Skin of body (tissue), 2 donors: Measurements from ENCODE around the gene GRIP1. TPM values are rescaled to one million over a fixed set of nuclear protein-coding genes. Genes with fewer than 3 reads are reported as not detected.

ENCODE experiments used
- DNase-seq: peaks from one replicate; lab custom pipeline; 2025; lab: John Stamatoyannopoulos, UW
- total RNA-seq: library from RNA; depleted of rRNA; stranded (reverse); fragments of >200 nt; gene quantifications from one replicate; pipeline ENCODE4 v1.2.3, GENCODE V29; 2014

GRIP1 gene
- total RNA-seq, 1 donor from 2014 or later = 6.4 TPM

DNA sequence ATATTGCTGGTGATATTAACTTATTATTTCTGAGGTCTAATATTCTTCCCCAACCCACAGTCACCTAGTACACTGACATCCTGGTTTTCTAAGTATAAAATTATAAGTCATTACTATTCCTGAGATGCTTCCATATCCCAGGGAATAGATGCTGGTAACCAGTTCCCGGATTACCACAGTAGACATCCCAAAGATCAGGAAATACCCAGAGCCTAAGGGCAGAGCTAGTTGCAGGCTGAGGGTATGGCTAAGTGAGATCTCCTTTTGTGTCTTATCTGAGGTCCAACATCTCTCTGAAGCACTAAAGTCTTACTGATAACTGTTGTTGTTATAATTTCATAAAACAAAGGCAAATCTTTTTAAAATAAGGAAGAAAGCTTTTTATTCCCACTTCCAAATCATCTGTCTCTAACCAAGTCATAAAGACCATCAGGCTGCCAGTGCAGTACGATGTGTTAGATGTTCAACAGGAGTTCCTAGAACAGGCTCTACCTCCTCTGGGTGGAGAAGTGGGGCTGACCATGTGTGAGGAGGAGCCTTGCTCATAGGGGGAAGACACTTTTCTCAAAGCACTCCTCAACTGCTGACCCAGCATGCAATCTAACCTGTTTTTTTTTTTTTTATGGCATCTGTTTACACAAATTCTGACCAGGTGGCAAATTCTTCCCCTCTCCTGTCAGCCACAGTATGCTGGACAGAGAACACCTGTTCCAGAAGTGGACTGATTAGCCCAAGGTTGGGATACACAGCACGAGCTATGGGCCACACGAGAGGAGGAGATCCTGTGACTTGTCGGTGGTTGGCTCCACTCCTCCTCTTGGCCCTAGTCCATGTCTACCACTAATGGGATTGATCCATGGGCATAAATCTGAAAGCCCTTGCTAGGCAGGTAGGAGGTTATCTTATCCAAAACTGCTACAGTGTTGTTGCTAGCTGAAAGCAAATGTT is 16.1 kb upstream of the GRIP1 start:
- no peak for DNase-seq

DNA sequence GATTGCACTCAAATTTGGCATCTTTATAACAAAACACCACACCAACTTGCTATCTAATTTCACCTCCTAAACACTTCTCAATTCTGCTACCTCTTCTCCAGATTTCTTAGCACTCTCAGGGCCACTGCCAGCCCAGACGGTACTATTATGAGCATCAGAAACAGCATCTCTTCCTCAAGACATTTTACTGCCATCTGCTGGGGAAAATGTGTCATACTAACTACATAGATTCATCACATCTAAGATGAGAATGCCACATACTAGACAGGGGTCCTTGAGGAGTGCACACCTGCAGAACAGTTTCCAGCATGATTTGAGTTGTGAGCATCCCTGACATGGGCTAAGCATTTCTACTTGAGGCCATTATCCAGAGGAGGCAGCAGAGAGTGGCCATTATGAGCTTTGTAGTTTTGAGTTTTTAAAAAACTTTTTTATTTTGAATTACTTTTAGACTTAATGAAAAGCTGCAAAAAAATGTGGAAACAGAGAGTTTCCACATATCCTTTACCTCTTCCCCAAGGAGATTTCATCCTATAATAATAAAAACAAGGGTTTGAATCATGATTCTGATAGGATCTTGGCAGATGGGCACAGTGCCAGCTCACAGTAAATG is 15.1 kb upstream of the GRIP1 start:
- DNase-seq = peak; percentile 52

DNA sequence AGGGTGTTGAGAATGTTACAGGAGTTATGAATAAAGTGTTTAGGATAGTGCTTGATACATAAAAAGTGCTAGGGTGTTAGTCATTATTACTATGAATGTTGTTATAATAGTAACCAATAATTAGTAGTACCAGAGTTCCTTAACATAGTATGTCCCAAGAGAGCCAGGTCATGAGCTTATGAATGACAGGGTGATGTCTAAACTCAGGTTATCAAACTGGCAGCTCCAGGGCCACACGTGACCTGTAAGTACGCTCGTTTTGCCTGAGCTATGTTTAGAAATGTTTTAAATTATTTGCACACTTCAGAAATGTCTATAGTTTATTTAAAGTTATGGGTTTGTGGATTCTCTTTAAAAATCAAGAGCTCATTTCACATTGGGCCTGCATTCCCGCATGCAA is 14.1 kb upstream of the GRIP1 start:
- no peak for DNase-seq

DNA sequence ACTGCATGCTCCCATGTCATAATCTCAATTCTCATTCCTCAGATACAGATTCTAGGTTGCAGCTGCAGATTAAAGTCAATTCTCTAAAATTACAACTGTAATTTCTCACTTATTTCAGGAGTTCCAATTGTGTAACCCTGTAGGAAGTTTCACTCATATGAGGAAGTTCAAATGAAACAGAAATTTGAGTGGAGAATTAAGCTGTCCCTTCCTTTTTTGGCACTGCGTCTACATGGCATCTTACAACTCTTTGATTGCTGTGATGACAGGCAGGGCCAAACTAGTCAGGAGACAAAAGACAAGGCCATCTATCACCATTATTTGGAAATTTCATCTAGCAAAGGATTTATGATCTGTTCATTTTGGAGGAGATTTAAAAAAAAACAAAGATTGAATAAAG is 13.3 kb upstream of the GRIP1 start:
- DNase-seq = no peak

DNA sequence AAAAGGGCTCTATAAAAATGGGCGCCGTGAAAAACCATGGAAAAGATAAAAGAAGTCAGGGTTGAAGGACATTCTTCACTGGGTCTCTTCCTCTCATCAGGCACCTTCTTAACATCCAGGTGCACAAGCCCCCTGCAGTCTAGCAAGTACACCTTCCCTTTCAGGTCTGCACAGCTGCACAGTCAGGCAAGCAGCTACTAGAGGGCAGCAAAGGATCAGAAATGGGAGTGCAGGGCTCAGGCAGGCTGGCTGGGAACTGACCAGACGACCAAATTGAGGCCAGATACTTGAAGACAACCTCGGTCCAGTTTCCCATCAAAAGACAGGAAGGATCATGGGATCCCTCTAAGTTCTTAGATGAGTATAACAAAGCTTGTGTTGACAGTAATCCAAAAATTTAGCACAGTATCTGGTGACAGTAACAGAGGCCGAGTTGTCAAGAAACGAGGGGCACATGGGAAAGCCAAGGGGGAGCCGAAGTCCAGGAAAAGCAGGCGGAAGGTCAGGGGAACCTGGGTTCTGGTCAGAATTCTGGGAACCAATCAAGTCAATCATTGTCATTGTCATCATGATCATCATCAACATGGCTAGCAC is 10.1 kb upstream of the GRIP1 start:
- DNase-seq = no peak

DNA sequence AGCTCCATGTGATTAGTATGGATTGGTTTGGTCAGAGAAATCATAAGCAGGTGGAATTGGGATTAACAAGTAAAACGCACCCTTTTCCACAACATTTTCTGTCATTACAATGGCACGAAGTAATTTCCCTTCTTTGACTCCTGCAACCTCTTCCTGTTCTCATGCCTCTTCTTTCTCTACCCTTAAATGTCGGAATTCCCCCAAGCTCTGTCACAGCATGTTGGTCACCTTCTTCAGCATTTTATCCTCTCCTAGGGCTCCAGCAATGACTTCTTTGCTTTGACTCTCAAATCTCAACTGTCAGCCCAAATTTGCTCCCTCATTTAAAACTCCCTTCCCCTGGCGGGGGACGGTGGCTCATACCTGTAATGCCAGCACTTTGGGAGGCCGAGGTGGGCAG is 5.3 kb upstream of the GRIP1 start:
- DNase-seq = no peak

DNA sequence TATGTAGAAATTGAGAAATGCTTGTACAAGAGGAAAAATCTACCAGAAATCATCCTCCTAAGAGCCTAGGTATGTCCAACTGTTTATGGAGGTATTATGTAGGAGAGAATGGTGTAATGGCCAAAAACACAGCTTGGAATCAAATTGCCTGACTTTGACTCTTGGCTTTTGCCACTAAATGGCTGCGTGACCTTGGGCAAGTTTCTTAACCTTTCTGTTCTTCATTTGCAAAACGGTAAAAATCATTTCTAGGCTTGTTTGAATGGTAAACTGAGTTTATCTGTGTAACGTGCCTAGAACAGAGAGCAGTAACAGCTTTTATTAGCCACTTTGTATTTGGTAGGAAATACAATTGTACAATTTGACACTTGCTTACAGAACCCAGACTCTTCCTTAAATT is 4.9 kb upstream of the GRIP1 start:
- DNase-seq = no peak

DNA sequence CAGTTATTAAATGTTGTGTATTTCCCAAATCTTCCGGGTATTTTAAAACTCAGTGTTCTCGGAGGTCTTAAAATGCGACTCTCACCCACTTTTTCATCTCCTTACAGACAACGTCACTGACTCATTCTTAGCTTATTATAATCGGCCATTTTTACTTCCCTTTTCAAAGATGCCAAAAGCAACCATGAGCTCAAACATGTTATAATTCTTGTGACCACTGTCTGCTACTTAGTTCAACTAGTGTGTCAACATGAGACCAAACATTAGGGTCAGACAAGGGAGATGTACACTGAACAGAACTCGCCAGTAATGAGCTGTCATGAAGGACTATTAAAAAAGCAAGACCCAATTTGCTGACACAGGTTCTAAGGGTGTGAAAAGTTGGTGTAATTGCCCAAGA is 4.2 kb upstream of the GRIP1 start:
- DNase-seq = no peak

DNA sequence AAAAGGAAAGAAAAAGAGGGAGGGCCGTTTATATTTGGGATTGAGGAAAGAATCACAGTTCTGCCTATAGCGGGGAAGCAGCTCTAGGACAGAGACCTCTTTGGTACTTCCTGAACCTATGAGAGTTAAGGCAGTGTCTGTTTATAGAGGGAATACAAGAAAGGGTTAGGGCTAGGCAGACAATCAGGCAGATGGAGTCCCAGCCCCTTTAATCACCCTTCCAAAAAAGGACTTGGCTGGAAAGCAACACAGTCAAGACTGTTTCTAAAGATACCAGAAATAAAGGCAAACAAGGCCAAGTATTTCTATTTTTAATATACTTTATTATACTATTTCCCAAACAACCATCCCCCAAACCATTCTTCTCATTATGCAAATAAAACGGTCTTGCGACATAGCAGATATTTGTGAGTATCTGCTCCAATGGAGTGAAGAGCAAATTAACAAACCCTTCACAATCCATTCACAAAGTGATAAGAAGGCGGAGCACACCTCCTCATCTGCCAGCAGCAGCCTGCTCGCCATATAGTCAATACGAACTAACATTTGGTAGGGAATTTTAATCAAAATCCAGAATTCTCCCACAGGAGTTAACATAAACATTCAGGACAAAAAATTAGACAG is 697 bp upstream of the GRIP1 start:
- DNase-seq = peak; percentile 7

DNA sequence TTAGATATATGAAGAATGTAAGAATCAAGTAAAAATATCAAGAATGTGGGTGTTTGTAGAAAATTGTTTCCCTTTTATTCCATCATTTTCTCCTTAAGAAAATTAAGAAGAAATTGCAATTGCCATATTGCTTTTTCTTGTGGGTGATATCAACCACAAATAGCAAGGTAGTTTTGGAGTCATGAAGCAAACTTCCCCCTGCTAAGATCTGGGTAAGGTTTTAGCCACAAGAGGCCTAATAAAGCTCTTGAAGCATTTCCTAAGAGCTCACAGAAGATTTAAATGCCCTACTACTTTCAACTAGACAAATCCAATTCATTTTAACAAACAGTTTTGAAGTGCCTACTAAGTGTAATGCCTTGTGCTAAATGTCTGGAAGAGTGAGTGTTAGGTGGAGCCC is 2.6 kb downstream of the GRIP1 start:
- no peak for DNase-seq

DNA sequence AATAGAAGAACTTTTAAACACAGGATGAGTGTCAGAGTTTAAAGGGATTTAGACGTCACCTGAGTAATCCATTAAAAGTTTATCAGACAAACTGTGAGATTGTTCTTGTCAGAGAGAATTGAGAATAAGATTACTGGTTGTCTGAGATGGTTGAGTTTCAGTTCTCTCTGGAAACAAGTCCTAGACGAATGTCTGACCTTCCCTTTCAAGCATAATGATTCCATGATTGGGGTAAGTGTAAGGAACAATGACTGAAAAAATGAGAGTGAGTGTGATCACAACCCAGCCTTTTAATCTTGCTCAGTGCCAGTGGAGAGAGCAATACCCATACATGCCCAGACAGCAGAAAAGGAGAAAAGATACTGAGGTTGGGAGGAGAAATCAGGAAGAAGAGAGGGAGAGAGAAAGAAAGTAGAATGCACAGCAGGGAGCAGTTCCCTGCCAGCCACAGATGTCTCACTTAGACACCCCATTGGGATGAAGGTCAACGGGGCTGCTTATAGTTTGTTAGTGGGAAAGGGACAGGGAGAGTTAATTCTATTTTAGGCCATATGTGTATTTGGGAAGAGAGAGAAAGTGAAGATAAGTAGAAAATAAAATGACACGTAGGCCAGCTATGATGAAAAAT is 4.3 kb downstream of the GRIP1 start:
- DNase-seq = no peak

DNA sequence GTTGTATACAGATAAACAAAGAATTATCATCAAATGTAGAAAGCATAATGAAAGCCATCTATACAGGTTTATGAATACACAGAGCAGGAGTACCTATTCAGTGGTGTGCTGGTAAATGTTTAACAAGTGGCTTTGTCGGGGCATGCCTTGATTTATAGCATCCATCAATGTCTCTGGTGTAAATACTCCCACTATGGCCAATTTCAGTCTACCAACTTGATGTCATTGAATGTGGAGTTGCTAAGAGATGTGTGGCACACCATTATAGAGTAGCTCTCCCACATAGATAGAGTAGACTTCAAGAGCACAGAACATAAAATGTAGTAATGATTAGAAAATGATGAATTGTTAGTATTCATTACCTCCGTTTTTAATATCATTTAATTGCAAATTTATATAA is 9.3 kb downstream of the GRIP1 start:
- DNase-seq = no peak

DNA sequence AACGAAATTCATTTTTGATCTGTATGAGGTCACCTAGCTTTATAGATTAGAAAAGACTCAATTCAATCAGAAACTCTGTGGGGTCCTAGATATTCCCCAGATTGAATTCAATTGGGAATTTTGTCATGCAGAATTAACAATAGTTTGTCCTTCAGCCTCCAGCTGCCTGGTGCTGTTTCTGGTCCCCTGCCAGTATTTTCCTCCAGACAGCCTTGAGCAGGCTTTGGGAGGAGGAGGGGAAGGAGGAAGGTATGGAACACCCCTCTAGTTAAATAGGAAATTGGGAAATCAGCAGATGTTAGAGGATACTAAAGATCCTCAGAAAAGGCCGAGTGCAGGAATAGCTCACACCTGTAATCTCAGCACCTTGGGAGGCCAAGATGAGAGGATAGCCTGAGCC is 10.6 kb downstream of the GRIP1 start:
- DNase-seq = no peak

DNA sequence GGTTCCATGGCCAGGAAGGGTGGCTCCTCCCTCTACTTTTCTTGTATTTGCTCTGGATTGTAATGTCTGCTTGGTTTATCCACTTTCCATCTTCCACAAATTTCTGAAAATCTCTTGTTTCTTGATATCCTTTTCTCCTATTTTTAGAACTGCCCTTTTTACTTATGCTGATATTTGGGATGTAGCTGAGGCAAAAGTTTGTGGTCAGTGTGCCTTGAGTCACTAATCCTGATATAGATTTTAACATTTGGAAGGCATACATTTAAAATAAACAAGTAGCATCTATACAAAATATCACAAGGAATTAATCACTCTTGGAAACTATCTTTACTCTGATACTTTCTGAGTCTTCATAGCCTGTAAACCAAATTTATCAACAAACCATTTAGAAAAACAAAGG is 11.0 kb downstream of the GRIP1 start:
- no peak for DNase-seq

DNA sequence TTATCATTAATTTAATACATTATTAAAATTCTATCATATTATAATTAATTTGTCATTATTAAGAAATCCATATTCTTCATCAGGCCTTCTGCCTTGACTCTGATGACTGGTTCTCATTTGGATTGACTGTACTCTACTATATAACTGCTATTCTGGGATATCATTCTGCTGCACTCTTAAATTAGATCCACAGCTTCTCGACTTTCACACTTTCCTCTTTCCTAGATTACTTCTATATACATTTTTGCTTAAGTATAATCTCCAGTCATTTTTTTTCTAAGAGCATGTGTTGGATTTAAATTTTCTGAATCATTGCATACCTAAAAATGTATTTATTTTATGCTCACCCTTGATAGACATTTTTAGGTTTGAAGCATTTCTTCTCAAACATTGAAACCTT is 12.4 kb downstream of the GRIP1 start:
- DNase-seq = no peak

DNA sequence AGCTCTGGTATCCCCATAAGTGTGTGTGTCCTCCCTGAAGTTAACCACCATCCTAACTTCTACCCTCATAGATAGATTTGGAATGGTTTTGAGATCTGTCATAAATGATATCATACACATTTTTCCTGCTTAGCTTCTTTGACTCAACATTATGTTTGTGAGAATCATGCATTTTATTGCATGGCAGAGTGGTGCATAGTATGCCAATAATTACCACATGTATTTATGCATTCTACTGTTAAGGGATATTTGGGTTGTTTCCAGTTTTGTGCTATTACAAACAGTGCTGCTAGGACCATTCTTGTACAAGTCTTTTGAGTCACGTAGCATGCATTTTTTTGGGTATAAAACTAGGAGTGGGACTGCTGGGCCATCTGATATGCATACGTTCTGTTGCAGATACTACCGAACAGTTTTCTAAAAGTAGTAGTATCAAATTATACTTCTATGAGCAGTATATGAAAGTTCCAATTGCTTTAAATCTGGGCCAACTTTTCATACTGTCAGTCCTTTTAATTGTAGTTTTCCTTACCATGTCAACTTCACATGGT is 13.4 kb downstream of the GRIP1 start:
- no peak for DNase-seq

DNA sequence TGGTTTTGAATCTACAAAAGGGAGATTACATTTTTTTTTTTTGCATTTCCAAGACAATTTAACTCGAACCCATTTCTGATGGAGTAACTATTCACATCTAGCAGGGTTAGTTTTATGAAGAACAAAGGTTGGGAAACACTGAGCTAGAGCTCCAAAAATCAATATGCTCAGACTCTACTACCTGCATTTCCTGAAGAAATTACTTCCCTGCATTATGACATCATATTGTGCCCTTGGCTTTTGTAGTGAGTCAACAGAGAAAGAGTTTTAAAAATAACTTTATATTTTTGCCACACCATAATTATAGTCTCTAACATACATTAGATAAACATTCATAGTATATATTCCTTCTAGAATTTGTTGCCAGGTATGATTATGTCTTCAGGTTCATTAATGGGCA is 14.8 kb downstream of the GRIP1 start:
- no peak for DNase-seq

DNA sequence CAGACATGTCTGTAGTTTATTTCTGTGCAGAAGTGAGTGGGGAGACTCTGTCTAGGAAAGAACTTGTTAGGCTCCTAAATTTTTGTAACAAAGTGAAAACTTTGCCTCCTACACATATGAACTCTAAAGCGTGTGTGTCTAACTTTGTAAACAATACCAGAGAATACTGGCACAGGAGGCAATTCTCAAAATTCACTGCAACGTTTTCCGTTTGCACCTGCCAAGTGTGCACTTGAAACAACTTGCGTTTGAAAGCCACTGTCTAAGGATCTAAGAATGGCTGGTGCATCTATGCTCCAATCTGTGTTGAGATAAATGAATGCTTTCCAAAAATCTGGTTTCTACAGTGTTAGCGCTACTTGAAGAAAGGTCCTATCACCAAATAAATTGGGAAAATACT is 15.3 kb downstream of the GRIP1 start:
- no peak for DNase-seq

DNA sequence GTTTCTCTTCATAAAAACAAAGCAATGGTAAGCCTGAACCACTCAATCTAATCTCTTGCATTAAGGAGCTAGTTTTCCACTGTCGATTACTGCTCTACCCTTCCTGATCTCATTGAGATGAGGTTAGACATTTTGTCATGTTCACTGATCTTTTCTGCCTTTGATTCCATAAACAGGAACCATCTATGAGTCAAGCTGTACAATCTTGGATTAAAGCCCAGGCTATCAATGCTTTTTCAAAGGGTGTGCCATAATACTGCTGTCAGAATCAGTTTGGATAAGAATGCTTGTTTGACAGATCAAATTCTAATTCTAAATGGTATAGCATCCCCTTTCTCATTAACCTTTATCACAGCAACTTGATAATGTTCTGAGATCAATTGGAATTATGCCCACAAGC is 16.1 kb downstream of the GRIP1 start:
- DNase-seq = no peak

DNA sequence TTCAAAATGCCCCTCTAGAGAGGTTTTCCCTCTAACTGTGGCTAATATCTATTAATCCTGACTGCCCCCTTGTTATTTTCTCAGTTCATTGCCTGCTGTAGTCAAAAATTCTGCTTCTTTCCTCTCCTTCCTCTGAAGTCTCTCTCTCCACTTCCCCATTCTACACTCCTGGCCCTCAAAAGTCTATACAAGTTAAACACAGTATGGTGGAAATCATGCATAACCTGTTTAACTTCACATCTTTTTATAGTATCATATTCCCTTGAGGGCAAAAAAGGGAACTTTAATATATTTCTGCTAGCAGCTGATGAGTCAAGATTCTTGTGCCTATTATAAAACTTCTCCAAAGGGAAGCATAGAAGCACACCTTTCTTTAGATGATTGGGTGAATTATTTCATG is 16.7 kb downstream of the GRIP1 start:
- no peak for DNase-seq

DNA sequence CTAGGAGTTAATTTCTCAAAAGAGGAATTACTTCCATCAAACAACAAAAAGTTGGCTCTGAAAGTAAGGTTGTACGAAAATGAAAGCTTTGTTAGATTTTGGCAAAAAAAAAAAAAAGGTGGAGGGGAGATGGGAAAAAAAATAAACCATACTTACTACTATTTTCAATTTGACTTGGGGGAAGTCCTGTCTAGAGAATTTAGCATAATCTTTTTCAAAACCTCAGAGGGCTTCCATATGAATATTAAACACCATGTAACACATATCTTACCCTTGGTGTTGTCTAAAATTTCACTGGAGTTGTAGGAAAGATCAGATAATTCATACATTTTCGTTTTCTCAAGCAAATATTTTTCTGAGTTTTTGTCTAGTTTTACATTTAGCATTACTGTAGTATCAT is 17.5 kb downstream of the GRIP1 start:
- no peak for DNase-seq

DNA sequence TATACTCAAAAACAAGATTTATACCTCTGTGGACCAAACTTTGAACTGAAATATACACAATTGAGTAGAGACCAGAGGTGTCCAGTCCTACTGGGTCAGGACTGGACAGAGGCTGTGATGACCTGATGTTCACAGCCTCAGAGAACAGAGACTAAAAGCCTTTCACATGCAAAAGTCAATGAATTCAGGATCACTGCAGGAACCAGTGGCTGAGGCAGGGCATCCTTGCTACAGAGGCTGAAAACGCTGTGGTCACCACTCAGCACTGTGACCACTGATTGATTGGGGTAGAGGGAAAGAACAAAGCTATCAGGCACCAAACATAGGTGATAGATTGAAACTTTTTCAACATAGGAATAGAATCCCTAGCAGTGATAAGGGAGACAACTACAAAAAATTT is 25.1 kb downstream of the GRIP1 start:
- DNase-seq = no peak
